Pericardium fibroblast (primary cell): Measurements from ENCODE around the gene PDPR. TPM values are rescaled to one million over a fixed set of nuclear protein-coding genes. Genes with fewer than 3 reads are reported as not detected.

ENCODE experiments used
- total RNA-seq: library from RNA; depleted of rRNA; stranded (reverse); fragments of >200 nt; gene quantifications from 2 replicates; pipeline ENCODE4 v1.2.3, GENCODE V29; 2015

PDPR gene
- 9.2 and 20.9 TPM in 2 replicates for total RNA-seq

DNA sequence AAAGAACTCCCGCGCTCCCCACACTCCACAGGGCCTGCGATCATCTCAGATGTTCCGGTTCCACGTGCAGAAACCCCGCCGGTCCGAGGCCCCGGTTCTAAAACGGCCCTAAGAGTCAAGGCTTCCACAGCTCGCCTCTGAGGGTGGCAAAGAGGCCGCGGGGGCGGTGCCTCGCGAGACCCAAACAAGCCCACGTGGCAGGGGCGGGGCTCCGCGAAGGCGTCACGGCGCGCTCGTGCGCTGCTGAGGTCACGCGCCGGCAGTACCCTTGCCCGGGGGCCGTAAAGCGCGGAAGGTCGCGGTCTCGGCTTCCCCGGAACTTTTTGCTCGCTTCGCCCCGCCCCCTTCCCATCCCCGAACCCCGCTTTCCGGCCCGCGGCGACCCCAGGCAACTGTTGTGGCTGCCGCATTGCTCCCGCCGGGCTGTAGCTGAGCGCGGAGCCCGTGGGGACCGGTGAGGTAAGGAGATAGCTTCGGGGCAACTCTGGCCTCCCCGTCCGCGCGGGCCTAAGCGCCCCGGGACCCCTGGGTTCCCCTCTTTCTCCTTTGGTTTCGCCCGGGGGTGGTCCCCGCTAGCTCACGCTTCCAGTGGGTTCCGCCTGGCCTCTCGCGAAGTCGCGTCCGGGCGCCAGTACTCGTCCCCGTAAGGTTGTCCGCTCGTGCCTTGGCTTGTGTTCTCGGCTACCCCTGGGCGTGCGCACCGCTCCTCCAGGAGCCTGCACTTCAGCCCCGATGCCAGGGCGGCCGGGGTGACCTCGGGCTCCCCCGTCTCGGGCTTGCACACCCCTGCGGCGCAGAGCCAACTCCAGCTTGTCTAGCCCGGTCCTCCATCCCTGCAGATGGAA, at the start of gene PDPR:
Gene PDPR (plus strand): TSS at position 351 of the 845 bp plus-strand sequence. CDS start 6,161 bp downstream, outside the sequence.

DNA sequence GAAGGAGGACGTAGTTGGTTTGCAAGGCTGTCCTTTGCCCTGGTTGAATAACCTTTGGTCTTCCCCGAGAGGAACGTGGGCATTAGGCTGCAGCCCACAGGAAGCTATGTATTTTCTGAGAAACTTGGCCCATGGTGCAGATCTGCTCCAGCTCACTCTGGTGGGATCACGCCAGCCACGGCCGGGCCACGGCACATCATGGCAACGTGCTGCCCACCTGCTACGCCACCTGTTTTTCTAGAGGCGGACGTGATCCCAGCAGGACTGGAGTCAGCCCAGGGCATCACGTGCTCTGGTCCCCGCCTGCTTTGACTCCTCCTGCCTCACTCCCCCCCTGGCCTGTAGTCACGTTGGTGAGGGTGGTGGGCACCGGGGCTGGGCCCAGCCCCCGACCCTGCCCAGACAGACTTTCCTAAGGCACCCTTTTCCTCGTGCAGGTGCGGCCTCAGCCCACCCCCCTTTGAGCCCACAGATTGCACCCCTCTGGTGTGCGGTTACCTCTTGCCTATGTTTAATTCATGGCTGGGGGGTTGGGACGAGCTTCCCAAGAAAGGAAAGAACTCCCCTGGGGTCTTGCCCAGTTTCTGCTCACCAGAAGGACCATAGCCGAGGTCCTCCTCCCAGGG, 59.2 kb downstream of the PDPR start, which contains the start of gene CLEC18C:
Gene CLEC18C (plus strand): TSS at position 576 of the 626 bp plus-strand sequence. CDS start 492 bp downstream, outside the sequence.

Other genes with a start within 250 kb of the PDPR start
- gene CLEC18A, start 163.0 kb upstream of the PDPR start, total RNA-seq = 0.12 TPM in 1 of 2 replicates, not detected in the other
- gene CLEC18C, start 59.5 kb downstream of the PDPR start, total RNA-seq = 0.09 TPM in 1 of 2 replicates, not detected in the other
- gene EXOSC6, start 137.6 kb downstream of the PDPR start, total RNA-seq = 24.3 and 27.5 TPM in 2 replicates
- gene AARS1, start 175.2 kb downstream of the PDPR start, total RNA-seq = 123 and 125 TPM in 2 replicates
- gene DDX19B, start 184.9 kb downstream of the PDPR start, total RNA-seq = 17.9 and 39.7 TPM in 2 replicates
- gene DDX19A, start 232.6 kb downstream of the PDPR start, total RNA-seq = 35.8 and 39.6 TPM in 2 replicates